Stimulated activated CD8-positive, alpha-beta memory T cell treated with anti-CD3 and anti-CD28 coated beads, Interleukin-4, amount 100 ng/mL, for 1 hour (primary cell): ENCODE data around the gene ALG9.
"Not testable (repeated sequence)": the region's sequence is repeated elsewhere in the genome, so short reads cannot be mapped to it uniquely, and the experiment has no call there.

ENCODE experiments used
- DNase-seq, 2 donors: peaks; one replicate each; pipeline ENCODE4 v3.0.0-alpha.2; 2020; ENCODE audit warnings: low read depth in 2 of 2, low spot score in 1 of 2

ALG9 gene

DNA sequence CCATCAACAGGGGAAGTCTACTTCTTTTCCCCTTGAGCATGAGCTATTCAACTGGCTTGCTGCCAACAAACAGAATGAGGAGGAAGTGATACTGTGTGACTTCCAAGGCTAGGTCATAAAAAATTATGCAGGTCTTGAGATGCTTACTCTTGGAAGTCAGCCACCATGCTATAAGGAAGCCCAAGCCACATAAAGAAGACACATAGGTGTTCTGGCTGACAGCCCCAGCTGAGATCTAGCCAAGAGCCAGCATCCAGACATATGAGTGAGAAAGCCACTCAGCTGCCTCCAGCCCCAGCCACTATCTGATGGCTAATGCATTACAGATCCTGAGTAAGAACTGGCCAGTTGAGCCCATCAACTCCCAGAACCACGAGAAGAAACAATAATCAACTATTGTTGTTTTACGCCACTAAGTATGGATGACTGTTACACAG, 74.2 kb downstream of the ALG9 start:
- DNase-seq, result no peak

DNA sequence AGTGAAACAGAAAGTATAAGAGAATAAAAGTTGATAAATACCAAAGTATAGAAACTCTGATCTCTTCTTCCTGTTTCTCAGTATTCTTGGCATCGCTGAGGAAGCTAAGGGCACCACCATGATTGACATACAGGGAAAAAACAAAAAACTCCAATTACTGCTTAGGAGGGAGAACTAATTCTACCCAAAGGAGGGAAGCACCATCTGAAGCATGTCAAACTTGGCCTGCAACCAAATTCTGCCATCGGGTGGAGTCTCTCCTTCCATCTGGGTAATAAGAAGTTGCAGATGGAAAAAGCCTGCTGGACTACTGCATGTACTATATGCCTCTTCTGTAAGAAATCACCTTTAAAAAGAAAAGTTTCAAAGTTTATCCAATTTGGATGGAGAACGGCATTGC, 74.7 kb downstream of the ALG9 start:
- no peak for DNase-seq

GRCh38 chr11:111795334-111795985, 75.9 kb downstream of the ALG9 start:
- no peak for DNase-seq

- DNase-seq, result no peak
Measured at GRCh38 chr11:111793863-111794262, 77.5 kb downstream of the ALG9 start.

GRCh38 chr11:111792955-111793500, 78.4 kb downstream of the ALG9 start:
- DNase-seq, result no peak

DNA sequence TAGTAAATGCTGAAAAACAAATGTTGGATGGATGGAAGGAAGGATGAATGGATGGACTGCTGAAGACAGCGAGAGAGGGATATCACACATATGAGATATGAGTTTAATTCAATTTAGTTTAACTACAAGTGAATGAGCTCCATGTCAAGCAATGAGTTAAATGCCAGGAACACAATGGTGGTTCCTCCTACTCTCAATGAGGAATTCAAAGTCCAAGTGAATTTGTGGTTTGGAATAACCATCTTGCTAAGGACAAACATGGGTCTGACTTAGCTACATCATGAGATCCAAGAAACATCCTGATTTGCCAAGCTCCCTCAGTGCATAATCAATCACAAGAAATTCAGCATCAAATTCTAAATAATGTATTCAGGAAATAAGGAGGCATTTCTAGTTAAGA, 79.1 kb downstream of the ALG9 start:
- DNase-seq, result no peak

GRCh38 chr11:111788464-111788863, 82.9 kb downstream of the ALG9 start:
- DNase-seq, result no peak

GRCh38 chr11:111788051-111788450, 83.3 kb downstream of the ALG9 start:
- no peak for DNase-seq

- no peak for DNase-seq
Measured at GRCh38 chr11:111785886-111786412, 85.4 kb downstream of the ALG9 start.

GRCh38 chr11:111785076-111785475, 86.3 kb downstream of the ALG9 start:
- DNase-seq, result no peak

DNA sequence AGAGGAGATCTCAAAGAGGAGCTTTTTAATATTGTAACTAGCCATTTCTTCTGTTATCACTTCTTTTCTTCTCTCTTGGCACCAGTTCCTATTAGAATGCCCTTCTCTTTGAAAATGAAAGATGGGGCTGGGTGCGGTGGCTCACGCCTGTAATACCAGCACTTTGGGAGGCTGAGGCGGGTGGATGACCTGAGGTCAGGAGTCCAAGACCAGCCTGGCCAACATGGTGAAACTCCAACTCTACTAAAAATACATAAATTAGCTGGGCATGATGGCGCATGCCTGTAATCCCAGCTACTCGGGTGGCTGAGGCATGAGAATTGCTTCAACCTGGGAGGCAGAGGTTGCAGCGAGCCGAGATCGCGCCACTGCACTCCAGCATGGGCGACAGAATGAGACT, 87.1 kb downstream of the ALG9 start:
- DNase-seq, result not testable (repeated sequence)

- DNase-seq, result no peak
Measured at GRCh38 chr11:111782109-111782741, 89.2 kb downstream of the ALG9 start.

DNA sequence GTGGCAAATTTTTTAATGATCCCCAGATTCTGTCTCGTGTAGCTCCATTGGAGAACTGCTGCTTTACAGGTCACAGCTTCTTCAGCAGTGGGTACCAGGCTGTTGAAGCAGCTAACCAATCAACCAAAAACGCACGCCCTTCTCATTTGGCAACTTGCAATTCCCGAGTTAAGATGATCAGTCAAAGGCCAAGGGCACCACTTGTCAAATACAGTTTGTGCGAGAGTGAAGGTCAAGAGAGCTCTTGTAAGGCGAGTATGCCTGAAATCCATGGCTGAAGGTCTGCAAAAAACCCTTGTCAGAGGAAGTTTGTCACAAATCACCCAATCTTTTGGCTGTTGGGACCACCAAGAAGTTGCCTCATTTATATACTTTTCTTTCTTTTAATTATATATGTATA, 92.3 kb downstream of the ALG9 start:
- DNase-seq, result no peak

DNA sequence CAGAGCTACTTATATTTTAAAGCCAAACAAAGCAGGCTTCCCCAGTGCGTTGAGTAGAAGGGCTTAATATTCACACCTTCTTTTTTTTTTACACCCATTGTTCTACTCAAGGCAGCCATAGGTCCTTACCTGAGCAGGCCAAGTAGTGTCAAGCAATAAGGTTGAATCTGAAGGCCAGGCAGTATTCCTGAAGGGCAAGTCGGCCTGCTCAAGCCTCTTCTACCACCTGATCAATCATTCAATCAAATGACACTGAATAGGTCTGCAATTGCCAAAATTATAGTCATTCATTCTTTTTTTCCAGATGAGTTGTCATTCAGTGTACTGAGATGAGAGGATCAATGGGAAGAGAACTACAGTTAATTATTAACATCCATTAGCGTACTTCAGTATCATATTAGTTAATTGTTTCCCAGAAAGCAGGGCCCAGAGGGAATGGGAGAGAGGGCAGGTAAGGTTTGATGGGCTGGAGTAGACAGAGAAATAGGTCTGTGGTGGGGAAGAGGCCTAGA, 93.3 kb downstream of the ALG9 start:
- no peak for DNase-seq

DNA sequence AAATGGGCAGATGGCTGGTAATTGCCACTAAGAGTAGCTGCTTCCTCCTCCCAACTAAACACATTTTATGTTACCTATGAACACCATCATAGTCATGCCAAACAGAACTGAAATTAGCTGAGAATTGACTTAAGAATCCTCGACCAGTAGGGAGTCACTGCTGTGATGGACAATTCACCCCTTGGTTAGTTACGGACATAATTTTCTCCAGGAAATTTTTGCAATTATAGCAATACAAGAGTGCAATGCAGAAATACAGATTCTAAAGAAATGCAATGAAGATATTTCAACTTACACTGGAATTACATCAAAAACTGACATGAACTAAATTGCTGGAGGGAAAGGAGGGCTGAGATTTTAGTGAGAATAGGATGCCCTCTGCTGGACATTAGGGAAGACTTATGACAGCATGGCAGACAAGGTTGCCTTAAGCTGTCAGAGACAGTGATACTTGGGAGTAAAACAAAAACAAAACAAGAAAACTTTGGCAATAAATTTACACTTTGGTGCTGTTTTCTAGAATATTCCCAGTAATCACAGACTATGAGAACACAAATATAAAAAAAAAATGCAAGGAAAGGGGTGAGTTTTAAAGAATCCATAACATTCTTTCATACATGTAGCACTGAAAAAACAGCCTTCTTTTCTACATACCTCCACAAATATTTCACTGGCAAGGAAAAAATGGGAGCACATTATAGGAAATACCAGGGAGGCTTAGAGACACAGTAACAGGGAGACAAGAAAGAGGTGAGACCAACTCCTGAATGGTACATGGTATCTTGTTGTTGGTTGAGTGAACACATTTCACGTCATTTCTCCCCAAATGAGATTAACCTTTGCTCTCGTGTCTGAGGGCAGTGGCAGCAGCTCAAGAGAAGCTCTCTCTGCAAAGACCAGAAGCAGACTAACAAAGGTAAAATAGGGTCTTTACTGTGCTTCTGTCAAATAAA, 94.0 kb downstream of the ALG9 start:
- DNase-seq, result no peak

DNA sequence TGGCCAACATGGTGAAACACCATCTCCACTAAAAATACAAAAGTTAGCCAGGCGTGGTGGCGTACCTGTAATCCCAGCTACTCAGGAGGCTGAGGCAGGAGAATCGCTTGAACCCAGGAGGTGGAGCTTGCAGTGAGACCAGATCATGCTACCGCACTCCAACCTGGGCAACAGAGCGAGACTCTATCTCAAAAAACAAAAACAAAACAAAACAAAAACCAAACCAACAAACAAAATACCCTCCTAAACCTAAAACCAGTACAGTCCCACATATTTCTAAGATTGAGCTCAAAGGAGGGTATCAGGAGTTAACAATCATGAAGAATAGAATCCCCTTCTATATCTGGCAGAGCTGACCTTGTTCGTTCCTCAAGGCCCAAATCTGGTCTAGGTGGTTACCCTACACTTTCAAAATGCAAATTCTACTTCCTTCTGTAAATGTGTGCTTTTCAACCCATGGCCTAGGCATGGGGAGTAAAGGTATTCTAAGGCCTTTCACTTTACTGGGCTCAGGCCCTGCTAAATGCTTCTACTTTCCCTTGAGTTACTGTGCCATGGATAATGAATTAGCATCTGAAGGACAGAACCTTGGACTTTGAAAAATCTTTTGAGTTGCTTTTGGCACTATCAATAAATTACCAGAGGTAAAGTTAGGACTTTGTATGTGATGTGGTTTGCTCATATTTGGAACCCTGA, 94.8 kb downstream of the ALG9 start:
- no peak for DNase-seq

- no peak for DNase-seq
Measured at GRCh38 chr11:111774955-111775710, 96.2 kb downstream of the ALG9 start.

DNA sequence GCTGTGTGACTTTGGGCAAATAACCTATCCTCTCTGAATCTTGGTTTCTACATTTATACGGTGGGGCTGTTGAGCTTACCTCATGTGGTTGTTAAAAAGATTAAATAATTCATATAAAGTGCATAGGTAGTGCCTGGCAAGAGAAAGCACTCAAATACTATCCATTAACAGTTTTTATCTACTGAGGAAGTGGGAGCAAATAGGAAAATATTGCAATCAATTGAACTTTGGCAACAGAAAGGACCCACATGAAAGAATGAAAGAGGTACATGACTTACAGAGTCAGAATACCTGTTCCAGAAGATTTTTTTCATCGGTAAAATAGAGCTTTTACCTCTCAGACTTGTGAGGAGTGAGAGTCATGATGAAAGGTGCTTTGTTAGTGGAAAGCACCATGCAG, 98.8 kb downstream of the ALG9 start:
- DNase-seq, result no peak

- not testable (repeated sequence) for DNase-seq
Measured at GRCh38 chr11:111771205-111771604, 100.2 kb downstream of the ALG9 start.
